ENCODE results near the gene COL20A1.

- TF ChIP-seq EZH2 (IDR thresholded peaks at IDR 0.05; ENCODE audit: insufficient read depth, poor library complexity, severe bottlenecking) (no peak), EZH2phosphoT487 (IDR thresholded peaks at IDR 0.05; ENCODE audit: insufficient read depth, low read depth) (no peak)
Observed at GRCh38 chr20:63311833-63312243, 18.9 kb downstream of the COL20A1 start.
